Stomach (tissue), 9 donors: Measurements from ENCODE around the gene GMEB2. TPM values are rescaled to one million over a fixed set of nuclear protein-coding genes. Genes with fewer than 3 reads are reported as not detected.
"Not testable (repeated sequence)": the region's sequence is repeated elsewhere in the genome, so short reads cannot be mapped to it uniquely, and the experiment has no call there.

ENCODE experiments used
- DNase-seq, 2 donors: peaks; one replicate each; pipeline versions ENCODE4 v3.0.0 to v3.0.0-alpha.2; 2013 to 2019
- H3K27ac ChIP-seq, 5 donors: fragments of 200-600 bp in 4 of 5; sonication (generic) in 4 of 5; one replicate each; pipeline ENCODE4 v1.5.1; 2013 to 2019; ENCODE audit warnings: mild to moderate bottlenecking in 1 of 5, moderate library complexity in 1 of 5
- H3K27me3 ChIP-seq, 3 donors: fragments of 200-600 bp; sonication (generic); one replicate each; pipeline ENCODE4 v1.5.1; 2017 to 2019; ENCODE audit warnings: mixed run types in 1 of 3
- H3K36me3 ChIP-seq, 4 donors: fragments of 200-600 bp; sonication (generic); 1 replicate in 3 of 4; 2 replicates in 1 of 4; pipeline ENCODE4 v1.5.1; 2016 to 2019
- H3K4me1 ChIP-seq, 4 donors: fragments of 200-600 bp; sonication (generic); one replicate each; pipeline ENCODE4 v1.5.1; 2016 to 2019
- H3K4me3 ChIP-seq, 4 donors: fragments of 200-600 bp; sonication (generic) in 3 of 4; one replicate each; pipeline ENCODE4 v1.5.1; 2016 to 2019; ENCODE audit warnings: mild to moderate bottlenecking in 1 of 4
- H3K9me3 ChIP-seq, 4 donors: fragments of 200-600 bp; sonication (generic); one replicate each; pipeline ENCODE4 v1.5.1; 2016 to 2019
- CTCF ChIP-seq, 7 experiments: fragments of 450-650 bp in 4 of 7; fragments of 200-600 bp in 3 of 7; sonication (generic) in 3 of 7; IDR thresholded peaks; one replicate each; pipeline ENCODE4 v1.5.1; 2016 to 2019; ENCODE audit warnings: antibody characterized with exemption in 7 of 7, control low read depth in 2 of 7, mild to moderate bottlenecking in 1 of 7
- EP300 ChIP-seq: sonication (generic); formaldehyde crosslinking; IDR thresholded peaks from one replicate; pipeline ENCODE4 v1.6.1; 2017; ENCODE audit warnings: antibody characterized with exemption
- POLR2A ChIP-seq, 4 donors: fragments of 450-650 bp; IDR thresholded peaks; one replicate each; pipeline ENCODE4 v1.6.1; 2016; ENCODE audit warnings: antibody characterized with exemption in 4 of 4, control low read depth in 2 of 4, mild to moderate bottlenecking in 1 of 4, moderate library complexity in 1 of 4
- POLR2AphosphoS5 ChIP-seq, 3 donors: sonication (generic); formaldehyde crosslinking; IDR thresholded peaks; one replicate each; pipeline ENCODE4 v1.6.1; 2016; ENCODE audit warnings: antibody characterized with exemption in 3 of 3
- WGBS, 5 donors: extraction: QIAGEN DNeasy Blood & Tissue Kit in 3 of 5; methylation state at CpG; one replicate each; pipeline versions ENCODE4 v1.1.5 to v1.1.7; 2013 to 2018; 5-methylcytosine and 5-hydroxymethylcytosine counted together
- intact Hi-C: fragments of 100-400 bp; cut with DNase I; formaldehyde crosslinking; loops from one replicate; pipeline ENCODE4 v1.15.1; 2023; ENCODE audit warnings: low total_unique reads
- polyA plus RNA-seq, 3 donors: library from polyadenylated mRNA; stranded (reverse); fragments of 200-250 nt; gene quantifications; one replicate each; pipeline ENCODE4 v1.2.3, GENCODE V29; 2013
- total RNA-seq, 5 donors: library from RNA; depleted of rRNA; stranded (reverse); fragments of >200 nt; gene quantifications; one replicate each; pipeline versions ENCODE4 v1.1.0 to v1.2.3, GENCODE V29; 2014 to 2016
- donor health status: healthy with polysubstance abuse.
- donor health status: Bipolar disorder and iron deficiency.
- donor health status: healthy.

GMEB2 gene
- total and polyA plus RNA-seq, 8 donors, result 1.8 to 20.4 (median 7.5) TPM

GRCh38 chr20:63672666-63673065 lies 45.8 kb upstream of the GMEB2 start:
- H3K36me3 ChIP-seq, result peaks cover 16 to 84% (median 74%) of the 10 kb centered on the region in 4 donors
- no peaks in the 10 kb centered on the region for H3K9me3 ChIP-seq
- H3K4me1 ChIP-seq, result no peaks in the 10 kb centered on the region
- H3K4me3 ChIP-seq, result no peak overlapping the region
- no peaks in the 10 kb centered on the region for H3K27me3 ChIP-seq
- TF ChIP-seq POLR2AphosphoS5 (IDR thresholded peaks at IDR 0.05), result no peak
- no peak for TF ChIP-seq CTCF (IDR thresholded peaks at IDR 0.05)
- TF ChIP-seq POLR2A (IDR thresholded peaks at IDR 0.05), result no peak
- TF ChIP-seq EP300, result no peak
- no peak overlapping the region for H3K27ac ChIP-seq
- DNase-seq, result no peak
- WGBS, 5 donors, result 93 to 97% (median 93%) methylated on average over 9 to 10 of the region's 10 CpGs
- intact Hi-C loops, result no loop called here

GRCh38 chr20:63671695-63672094 lies 44.8 kb upstream of the GMEB2 start:
- H3K4me1 ChIP-seq, DNase-seq, intact Hi-C loops, H3K27ac ChIP-seq, H3K4me3 ChIP-seq, H3K27me3 ChIP-seq, H3K9me3 ChIP-seq: not testable (repeated sequence)
- WGBS, 5 donors, result 93 to 98% (median 97%) methylated on average over 12 of the region's 12 CpGs
- H3K36me3 ChIP-seq, result peaks cover 20 to 85% (median 77%) of the 10 kb centered on the region in 4 donors

- Histone ChIP-seq H3K4me3 (no peak overlapping the region), H3K36me3 (peaks cover 34 to 85% (median 74%) of the 10 kb centered on the region in 4 donors), H3K27ac (no peak overlapping the region), H3K27me3 (no peaks in the 10 kb centered on the region), H3K9me3 (no peaks in the 10 kb centered on the region), H3K4me1 (peaks cover 0 to 6% (median 0%) of the 10 kb centered on the region in 4 donors)
- intact Hi-C loops, result no loop called here
- WGBS, 5 donors, result 92 to 96% (median 95%) methylated on average over 10 to 11 of the region's 11 CpGs
- DNase-seq, result no peak
- TF ChIP-seq CTCF (IDR thresholded peaks at IDR 0.05), result no peak
- TF ChIP-seq POLR2A (IDR thresholded peaks at IDR 0.05), result no peak
- TF ChIP-seq EP300, result no peak
- no peak for TF ChIP-seq POLR2AphosphoS5 (IDR thresholded peaks at IDR 0.05)
Observed at GRCh38 chr20:63668351-63668750, 41.5 kb upstream of the GMEB2 start.

GRCh38 chr20:63667858-63668257 lies 41.0 kb upstream of the GMEB2 start:
- DNase-seq, result no peak
- WGBS, 5 donors, result 92 to 95% (median 93%) methylated on average over 16 of the region's 16 CpGs
- Histone ChIP-seq H3K9me3 (no peaks in the 10 kb centered on the region), H3K27ac (no peak overlapping the region), H3K36me3 (peaks cover 39 to 88% (median 74%) of the 10 kb centered on the region in 4 donors), H3K4me1 (peaks cover 0 to 6% (median 0%) of the 10 kb centered on the region in 4 donors), H3K4me3 (no peak overlapping the region), H3K27me3 (no peaks in the 10 kb centered on the region)
- intact Hi-C loops, result no loop called here
- no peak for TF ChIP-seq CTCF (IDR thresholded peaks at IDR 0.05)
- TF ChIP-seq POLR2AphosphoS5 (IDR thresholded peaks at IDR 0.05), result no peak
- TF ChIP-seq EP300, result no peak
- TF ChIP-seq POLR2A (IDR thresholded peaks at IDR 0.05), result no peak

- no peak for DNase-seq
- WGBS, 5 donors, result 90 to 96% (median 96%) methylated on average over 8 to 14 of the region's 14 CpGs
- Histone ChIP-seq H3K4me1 (peaks cover 0 to 9% (median 0%) of the 10 kb centered on the region in 4 donors), H3K4me3 (no peak overlapping the region), H3K9me3 (no peaks in the 10 kb centered on the region), H3K27me3 (no peaks in the 10 kb centered on the region), H3K27ac (no peak overlapping the region), H3K36me3 (peaks cover 54 to 92% (median 84%) of the 10 kb centered on the region in 4 donors)
- TF ChIP-seq CTCF (IDR thresholded peaks at IDR 0.05), result no peak
- no peak for TF ChIP-seq EP300
- TF ChIP-seq POLR2A (IDR thresholded peaks at IDR 0.05), result no peak
- TF ChIP-seq POLR2AphosphoS5 (IDR thresholded peaks at IDR 0.05), result no peak
- intact Hi-C loops, result no loop called here
Observed at GRCh38 chr20:63665708-63666107, 38.8 kb upstream of the GMEB2 start.
